Endodermal cell (in vitro differentiated cells): ENCODE measurements around the gene INTS11. TPM values are rescaled to one million over a fixed set of nuclear protein-coding genes. Genes with fewer than 3 reads are reported as not detected.

Experiments
- DNase-seq: peaks from one replicate; pipeline ENCODE4 v3.0.0-alpha.2; 2017
- H3K27ac ChIP-seq: 2 replicates; pipeline ENCODE4 v1.5.1; 2013; ENCODE audit warnings: mild to moderate bottlenecking, low read depth, low read length, moderate library complexity
- H3K27me3 ChIP-seq: 2 replicates; pipeline ENCODE4 v1.6.1; 2013; ENCODE audit warnings: mild to moderate bottlenecking, low read length, moderate library complexity; ENCODE audit not compliant: insufficient read depth, control insufficient read depth, poor library complexity, severe bottlenecking
- H3K36me3 ChIP-seq: 2 replicates; pipeline ENCODE4 v1.7.0; 2013; ENCODE audit warnings: mild to moderate bottlenecking, low read length, moderate library complexity; ENCODE audit not compliant: control insufficient read depth, insufficient read depth
- H3K4me1 ChIP-seq: one replicate; pipeline ENCODE4 v1.7.0; 2013; ENCODE audit warnings: low read length; ENCODE audit not compliant: control insufficient read depth, insufficient read depth
- H3K4me3 ChIP-seq: 2 replicates; pipeline ENCODE4 v1.5.1; 2013; ENCODE audit warnings: mild to moderate bottlenecking, low read length, moderate library complexity
- H3K9ac ChIP-seq: 2 replicates; pipeline ENCODE4 v1.6.1; 2013; ENCODE audit warnings: mild to moderate bottlenecking, low read length, moderate library complexity; ENCODE audit not compliant: poor library complexity, severe bottlenecking; ENCODE audit errors: extremely low read depth
- H3K9me3 ChIP-seq: 2 replicates; pipeline ENCODE4 v1.6.1; 2013; ENCODE audit warnings: mild to moderate bottlenecking, low read length, moderate library complexity; ENCODE audit not compliant: control insufficient read depth
- H3K27ac Mint-ChIP-seq: 2 replicates; pipeline ENCODE4 v1.8.0; 2020; ENCODE audit warnings: mixed read lengths
- H3K27me3 Mint-ChIP-seq: 2 replicates; pipeline ENCODE4 v1.8.0; 2021; ENCODE audit warnings: mild to moderate bottlenecking, mixed read lengths; ENCODE audit not compliant: insufficient read depth
- H3K36me3 Mint-ChIP-seq: 2 replicates; pipeline ENCODE4 v1.8.0; 2020; ENCODE audit warnings: low read depth, mixed read lengths
- H3K4me1 Mint-ChIP-seq: 2 replicates; pipeline ENCODE4 v1.8.0; 2020; ENCODE audit warnings: mixed read lengths
- H3K4me3 Mint-ChIP-seq: 2 replicates; pipeline ENCODE4 v1.8.0; 2020; ENCODE audit warnings: mild to moderate bottlenecking, moderate library complexity, mixed read lengths
- H3K9me3 Mint-ChIP-seq: 2 replicates; pipeline ENCODE4 v1.8.0; 2020; ENCODE audit warnings: mild to moderate bottlenecking, mixed read lengths
- WGBS, 2 experiments: methylation state at CpG; one replicate each; pipeline versions ENCODE4 v1.1.5 to v1.1.7; 2013; ENCODE audit warnings: missing lambda C conversion rate in 2 of 2, mixed read lengths in 1 of 2; ENCODE audit not compliant: insufficient coverage in 1 of 2, insufficient read length in 1 of 2; 5-methylcytosine and 5-hydroxymethylcytosine counted together
- total RNA-seq, 2 donors: library from RNA; stranded (reverse); fragmentation: NEBNext Ultra II Directional in 1 of 2; extraction: Animal tissue kit (Norgen Biotek cat#: 25700) in 1 of 2; gene quantifications; 2 replicates in 1 of 2; 3 replicates in 1 of 2; pipeline ENCODE4 v1.2.1, GENCODE V29; 2021
- TF ChIP-seq, protein P1 (sequence below): fragments of 200-600 bp; sonication (generic); conservative IDR thresholded peaks from 2 replicates; pipeline ENCODE4 v1.5.0; 2021; ENCODE audit warnings: antibody characterized with exemption, mild to moderate bottlenecking

Gene INTS11
- total RNA-seq, 2 donors from 2014 or later, result 146 to 153 TPM

DNA sequence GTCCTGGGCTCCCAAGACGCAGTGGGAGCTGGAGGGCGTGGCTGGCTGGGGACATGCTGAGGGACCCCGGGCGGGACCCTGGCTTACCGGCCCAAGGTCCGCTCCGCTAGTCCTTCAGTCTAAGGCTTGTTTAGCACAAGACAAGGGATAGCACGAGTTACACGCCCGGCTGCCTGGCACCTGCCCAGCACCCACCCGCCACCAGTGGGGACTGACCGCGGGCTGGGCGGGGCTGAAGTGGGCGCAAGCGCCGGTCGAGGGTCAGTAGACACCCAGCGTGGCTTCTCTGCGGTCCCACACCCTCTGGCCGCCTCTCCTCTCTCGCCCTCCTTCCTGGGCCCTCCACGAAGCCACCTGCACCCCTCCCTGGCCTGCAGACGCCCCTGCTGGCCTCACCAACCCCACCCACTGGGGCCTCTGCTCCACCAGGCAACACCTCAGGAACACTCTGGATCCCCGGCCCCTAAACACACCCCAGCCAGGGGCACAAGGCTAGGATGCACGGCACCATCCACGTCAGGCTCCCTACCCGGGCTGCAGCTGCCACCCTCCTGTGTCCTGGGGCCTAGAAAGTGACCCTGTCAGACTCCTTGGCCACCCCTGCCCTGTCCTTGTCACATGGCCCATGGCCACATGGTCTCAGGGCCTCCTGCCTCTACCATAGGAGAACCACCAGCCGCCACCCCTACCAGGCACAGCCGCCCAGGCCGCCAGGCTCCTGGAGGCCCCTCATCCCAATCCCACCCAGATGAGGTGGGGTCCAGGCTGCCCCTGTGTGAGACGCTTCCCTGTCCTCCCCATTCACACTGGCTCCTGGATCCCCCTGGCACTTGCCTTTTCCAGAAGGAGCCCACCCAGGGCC, 12.7 kb upstream of the INTS11 start:
- no peaks in the 10 kb centered on the region for H3K4me1 Mint-ChIP-seq
- no peak overlapping the region for H3K9ac ChIP-seq
- H3K4me3 Mint-ChIP-seq, result no peak overlapping the region
- no peaks in the 10 kb centered on the region for H3K27me3 ChIP-seq
- DNase-seq, result no peak
- H3K36me3 ChIP-seq, result peaks cover 19% of the 10 kb centered on the region
- no peak overlapping the region for H3K27ac Mint-ChIP-seq
- H3K4me3 ChIP-seq, result no peak overlapping the region
- no peak overlapping the region for H3K27ac ChIP-seq
- peaks cover 24% of the 10 kb centered on the region for H3K36me3 Mint-ChIP-seq
- no peaks in the 10 kb centered on the region for H3K27me3 Mint-ChIP-seq
- 96 to 98% methylated on average over 24 to 32 of the region's 32 CpGs for WGBS, 2 experiments
- H3K4me1 ChIP-seq, result no peaks in the 10 kb centered on the region
- TF ChIP-seq, protein P1, sequence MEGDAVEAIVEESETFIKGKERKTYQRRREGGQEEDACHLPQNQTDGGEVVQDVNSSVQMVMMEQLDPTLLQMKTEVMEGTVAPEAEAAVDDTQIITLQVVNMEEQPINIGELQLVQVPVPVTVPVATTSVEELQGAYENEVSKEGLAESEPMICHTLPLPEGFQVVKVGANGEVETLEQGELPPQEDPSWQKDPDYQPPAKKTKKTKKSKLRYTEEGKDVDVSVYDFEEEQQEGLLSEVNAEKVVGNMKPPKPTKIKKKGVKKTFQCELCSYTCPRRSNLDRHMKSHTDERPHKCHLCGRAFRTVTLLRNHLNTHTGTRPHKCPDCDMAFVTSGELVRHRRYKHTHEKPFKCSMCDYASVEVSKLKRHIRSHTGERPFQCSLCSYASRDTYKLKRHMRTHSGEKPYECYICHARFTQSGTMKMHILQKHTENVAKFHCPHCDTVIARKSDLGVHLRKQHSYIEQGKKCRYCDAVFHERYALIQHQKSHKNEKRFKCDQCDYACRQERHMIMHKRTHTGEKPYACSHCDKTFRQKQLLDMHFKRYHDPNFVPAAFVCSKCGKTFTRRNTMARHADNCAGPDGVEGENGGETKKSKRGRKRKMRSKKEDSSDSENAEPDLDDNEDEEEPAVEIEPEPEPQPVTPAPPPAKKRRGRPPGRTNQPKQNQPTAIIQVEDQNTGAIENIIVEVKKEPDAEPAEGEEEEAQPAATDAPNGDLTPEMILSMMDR, result no peak
- H3K9me3 Mint-ChIP-seq, result no peaks in the 10 kb centered on the region
- no peaks in the 10 kb centered on the region for H3K9me3 ChIP-seq

GRCh38 chr1:1336446-1336845, 12.0 kb upstream of the INTS11 start:
- no peak for DNase-seq
- TF ChIP-seq, protein P1, result no peak
- Histone ChIP-seq H3K36me3 (peaks cover 18% of the 10 kb centered on the region), H3K27ac (no peak overlapping the region), H3K9ac (no peak overlapping the region), H3K9me3 (no peaks in the 10 kb centered on the region), H3K27me3 (no peaks in the 10 kb centered on the region), H3K4me3 (no peak overlapping the region), H3K4me1 (no peaks in the 10 kb centered on the region)
- Mint-ChIP-seq H3K27ac (no peak overlapping the region), H3K36me3 (peaks cover 24% of the 10 kb centered on the region), H3K4me1 (no peaks in the 10 kb centered on the region), H3K27me3 (no peaks in the 10 kb centered on the region), H3K4me3 (no peak overlapping the region), H3K9me3 (no peaks in the 10 kb centered on the region)
- 95 to 97% methylated on average over 4 to 26 of the region's 26 CpGs for WGBS, 2 experiments

DNA sequence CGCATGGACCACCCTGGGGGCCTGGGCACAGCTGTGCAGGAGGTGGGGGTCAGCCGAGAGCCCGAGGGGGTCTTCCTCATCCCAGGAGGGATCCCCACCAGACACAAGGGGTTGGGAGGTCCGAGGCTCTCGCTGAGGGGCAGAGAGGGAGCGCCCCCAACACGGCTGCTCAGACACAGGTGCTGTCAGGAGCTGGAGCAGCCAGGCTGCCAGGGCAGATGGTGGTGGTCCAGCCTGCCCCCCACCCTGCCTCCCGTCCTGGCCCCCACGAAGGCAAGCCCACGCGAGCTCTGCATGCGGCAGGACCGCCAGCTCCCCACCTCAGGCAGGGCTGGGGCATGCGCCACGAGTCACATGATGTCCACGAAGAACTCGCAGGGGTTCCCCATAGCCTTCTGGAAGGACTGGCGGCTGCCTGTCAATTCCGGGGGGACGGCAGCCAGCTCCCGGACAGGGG, 11.4 kb upstream of the INTS11 start:
- Mint-ChIP-seq H3K36me3 (peaks cover 18% of the 10 kb centered on the region), H3K27ac (no peak overlapping the region), H3K9me3 (no peaks in the 10 kb centered on the region), H3K4me3 (no peak overlapping the region), H3K27me3 (no peaks in the 10 kb centered on the region), H3K4me1 (no peaks in the 10 kb centered on the region)
- Histone ChIP-seq H3K27me3 (no peaks in the 10 kb centered on the region), H3K4me3 (no peak overlapping the region), H3K9ac (no peak overlapping the region), H3K9me3 (no peaks in the 10 kb centered on the region), H3K4me1 (no peaks in the 10 kb centered on the region), H3K27ac (no peak overlapping the region), H3K36me3 (peaks cover 12% of the 10 kb centered on the region)
- TF ChIP-seq, protein P1, result no peak
- no peak for DNase-seq
- 95 to 96% methylated on average over 10 to 21 of the region's 21 CpGs for WGBS, 2 experiments
